Hematopoietic multipotent progenitor cell treated with erythropoietin and hydrocortisone succinate and interleukin-3 and kit ligand, for 15 days (in vitro differentiated cells): Measurements from ENCODE around the gene THRB.
A peak's percentile ranks its signal among the peaks of the same experiment; 100 is the strongest.

Experiments used
- DNase-seq: peaks from one replicate; pipeline ENCODE4 v3.0.0-alpha.2; 2015; ENCODE audit warnings: low spot score

The THRB gene

GRCh38 chr3:24487325-24488262, 7.1 kb downstream of the THRB start:
- no peak for DNase-seq

GRCh38 chr3:24485511-24485910, 9.1 kb downstream of the THRB start:
- DNase-seq = peak; percentile 21

- no peak for DNase-seq
Observed at GRCh38 chr3:24483873-24484272, 10.8 kb downstream of the THRB start.

DNA sequence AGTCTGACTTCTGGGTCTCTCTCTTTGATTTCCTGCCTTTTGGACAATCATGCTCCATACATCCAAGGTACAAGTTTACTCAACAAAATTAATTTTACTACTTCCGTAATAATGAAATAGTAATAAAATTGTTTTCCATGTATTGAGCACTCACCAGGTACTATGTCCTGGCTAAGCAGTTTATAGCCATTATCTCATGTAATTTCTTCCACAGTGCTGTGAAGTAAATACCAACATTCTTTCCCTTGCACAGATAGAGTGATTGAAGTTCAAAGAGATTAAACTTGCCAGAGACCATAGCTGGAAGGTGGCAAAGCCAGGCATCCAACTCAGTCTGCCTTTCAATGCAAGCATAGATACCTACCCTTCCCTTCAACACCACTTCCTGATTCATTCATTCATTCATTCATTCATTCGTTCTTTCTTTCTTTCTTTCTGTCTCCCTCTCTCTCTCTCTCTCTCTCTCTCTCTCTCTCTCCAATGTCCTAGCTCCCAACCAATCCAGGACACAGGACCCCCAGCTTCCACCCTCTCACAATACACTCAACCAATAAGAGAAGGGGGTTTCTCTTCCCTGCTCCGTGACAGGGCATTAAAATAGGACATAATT, 12.4 kb downstream of the THRB start:
- no peak for DNase-seq

- DNase-seq = no peak
Observed at GRCh38 chr3:24481193-24481592, 13.5 kb downstream of the THRB start.

- DNase-seq = no peak
Observed at GRCh38 chr3:24480497-24480896, 14.2 kb downstream of the THRB start.

DNA sequence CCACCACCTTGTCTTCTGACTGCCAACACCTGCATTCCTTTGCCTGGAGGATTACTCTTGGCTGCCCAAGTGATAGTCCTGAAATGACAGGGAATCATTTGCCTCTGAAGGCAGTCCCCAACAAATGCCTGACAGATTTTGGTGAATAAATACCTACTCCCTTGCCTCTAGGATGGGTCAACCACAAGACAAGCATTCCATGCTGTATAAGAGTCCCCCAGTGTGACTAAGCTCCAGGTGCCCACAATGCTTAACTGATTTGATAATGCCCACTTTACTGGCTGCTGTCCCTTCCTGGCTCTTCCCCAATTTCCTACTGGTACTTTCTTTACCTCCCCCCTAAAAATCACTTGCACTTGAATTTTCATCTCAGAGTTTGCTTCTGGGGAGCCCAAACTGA, 14.8 kb downstream of the THRB start:
- DNase-seq = no peak

GRCh38 chr3:24476871-24477656, 17.6 kb downstream of the THRB start:
- DNase-seq = no peak

DNA sequence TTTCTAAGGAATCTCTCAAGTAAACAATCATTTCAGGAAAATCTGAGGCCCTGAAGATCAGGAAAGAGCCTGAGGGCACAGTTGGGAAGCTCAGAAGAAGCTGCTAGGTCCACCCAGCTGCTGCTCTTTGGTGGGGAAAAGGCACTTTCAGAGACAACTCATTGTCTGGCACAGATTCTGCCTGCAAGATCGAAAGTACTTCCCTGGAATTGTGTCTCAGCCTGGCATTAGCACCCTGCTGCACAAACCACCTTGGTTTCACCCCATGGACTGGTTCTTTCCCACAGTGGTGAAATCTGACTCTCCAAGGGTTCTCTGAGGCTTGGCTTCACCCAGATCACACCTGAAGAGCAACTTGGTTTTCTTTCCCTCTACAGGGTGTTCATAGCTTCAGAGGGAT, 18.7 kb downstream of the THRB start:
- DNase-seq = no peak

- no peak for DNase-seq
Observed at GRCh38 chr3:24474862-24475261, 19.8 kb downstream of the THRB start.

GRCh38 chr3:24472358-24472757, 22.3 kb downstream of the THRB start:
- no peak for DNase-seq

DNA sequence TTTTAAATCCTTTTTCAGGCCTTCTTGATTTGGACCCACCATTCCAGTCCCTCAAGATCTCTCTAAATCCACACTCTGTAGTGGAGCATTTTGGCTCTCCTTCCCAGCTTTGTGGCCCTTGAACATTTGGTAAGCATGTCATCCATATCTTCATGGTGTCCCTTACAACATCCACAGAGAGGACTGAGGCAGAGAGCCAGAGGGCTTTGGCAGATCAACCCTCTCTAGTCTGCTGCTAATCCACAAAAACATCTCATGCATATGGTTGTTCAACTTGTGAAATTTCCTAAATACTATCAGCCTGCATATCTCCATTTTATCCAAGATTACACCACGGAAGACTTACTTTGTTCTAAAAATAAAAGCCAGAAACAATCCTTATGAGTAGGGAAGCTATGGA, 23.2 kb downstream of the THRB start:
- no peak for DNase-seq

DNA sequence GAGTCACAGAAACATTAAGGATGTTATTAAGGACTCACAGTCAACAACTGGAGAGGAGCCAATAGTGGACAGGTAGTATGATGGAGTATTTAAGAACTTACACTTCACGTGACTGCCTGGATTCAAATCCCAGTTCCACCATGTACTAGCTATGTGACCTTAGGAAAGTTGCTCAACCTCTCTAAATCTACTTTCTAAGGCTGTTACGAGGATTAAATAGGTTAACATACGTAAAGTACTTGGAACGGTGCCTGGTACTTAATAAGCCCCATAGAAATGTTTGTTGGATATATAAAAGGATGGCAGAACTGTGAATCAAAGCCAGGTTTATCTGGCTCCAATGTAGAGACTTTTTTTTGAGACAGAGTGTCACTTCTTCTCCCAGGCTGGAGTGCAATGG, 24.4 kb downstream of the THRB start:
- DNase-seq = no peak

GRCh38 chr3:24464389-24464788, 30.3 kb downstream of the THRB start:
- DNase-seq = no peak

DNA sequence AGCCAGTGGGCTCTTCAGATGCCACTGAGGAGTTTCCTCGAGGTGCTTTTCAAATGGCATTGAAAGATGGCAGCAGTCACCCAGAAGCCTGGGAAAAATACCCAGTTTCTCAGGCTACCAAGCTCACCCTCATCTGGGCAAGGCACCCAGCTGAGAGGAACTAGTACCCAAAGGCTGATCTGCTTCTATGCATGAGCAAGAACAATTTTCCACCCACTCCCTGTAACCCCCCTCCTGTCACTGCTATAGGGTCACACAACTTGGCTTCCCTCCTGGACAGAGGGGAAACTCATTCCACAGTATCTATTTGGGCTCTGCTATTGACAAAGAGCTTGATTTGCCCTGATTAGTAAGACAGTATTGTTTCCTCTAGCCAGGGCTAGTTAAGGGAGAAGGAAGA, 31.9 kb downstream of the THRB start:
- DNase-seq = no peak

DNA sequence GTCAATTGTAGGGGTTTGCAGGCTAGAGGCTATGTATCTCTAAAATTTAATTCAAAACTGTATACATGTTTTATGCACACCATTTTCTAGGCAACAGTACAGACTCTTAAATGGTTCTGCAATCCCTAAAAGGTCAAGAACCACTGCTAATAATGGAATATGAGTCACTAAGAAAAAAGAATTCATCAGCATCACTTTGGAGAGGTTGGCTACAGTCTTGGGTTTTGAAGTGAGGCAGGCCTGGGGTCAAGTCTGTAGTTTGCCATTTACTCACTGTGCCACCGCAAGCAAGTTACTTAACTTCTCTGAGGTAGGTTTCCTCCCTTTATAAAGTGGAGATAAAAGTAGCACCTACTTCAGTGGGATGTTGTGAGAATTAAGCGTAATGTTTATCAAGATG, 33.7 kb downstream of the THRB start:
- no peak for DNase-seq

GRCh38 chr3:24457719-24458118, 36.9 kb downstream of the THRB start:
- no peak for DNase-seq

DNA sequence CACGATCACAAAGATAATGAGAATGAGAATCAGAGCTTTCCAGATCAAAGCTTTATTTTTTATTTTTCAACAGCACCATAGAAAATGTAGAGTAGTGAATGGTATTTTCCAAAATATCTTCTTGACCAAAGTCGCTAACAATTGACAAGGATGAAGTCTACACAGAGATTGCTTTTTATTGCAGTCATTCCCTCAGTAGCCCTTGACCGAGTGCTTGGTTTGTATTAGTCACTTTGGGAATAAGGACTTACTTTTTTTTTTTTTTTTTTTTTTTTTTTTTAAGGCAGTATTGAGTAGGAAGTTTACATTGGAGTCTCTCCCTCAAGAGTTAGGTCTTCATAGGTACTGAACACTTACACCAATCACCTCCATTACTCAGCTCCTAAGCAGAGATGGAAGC, 39.8 kb downstream of the THRB start:
- no peak for DNase-seq

- DNase-seq = no peak
Observed at GRCh38 chr3:24454393-24454792, 40.3 kb downstream of the THRB start.

- DNase-seq = no peak
Observed at GRCh38 chr3:24451461-24452099, 43.1 kb downstream of the THRB start.

- DNase-seq = no peak
Observed at GRCh38 chr3:24450160-24450907, 44.3 kb downstream of the THRB start.

- DNase-seq = no peak
Observed at GRCh38 chr3:24447836-24448235, 46.8 kb downstream of the THRB start.
